Esophagus muscularis mucosa (tissue), 3 donors: ENCODE measurements around the gene BTN1A1.

Source experiments
- POLR2A ChIP-seq: fragments of 450-650 bp; IDR thresholded peaks from one replicate; pipeline ENCODE4 v1.6.1; 2017; ENCODE audit warnings: antibody characterized with exemption, moderate library complexity, mild to moderate bottlenecking, low read depth
- POLR2AphosphoS5 ChIP-seq, 2 donors: sonication (generic); formaldehyde crosslinking; IDR thresholded peaks; one replicate each; pipeline ENCODE4 v1.6.1; 2017; ENCODE audit warnings: antibody characterized with exemption in 2 of 2
- TF ChIP-seq, protein P1 (sequence below), 3 experiments: fragments of 200-600 bp in 2 of 3; fragments of 450-650 bp in 1 of 3; sonication (generic) in 2 of 3; IDR thresholded peaks; one replicate each; pipeline ENCODE4 v1.5.1; 2017 to 2019; ENCODE audit warnings: antibody characterized with exemption in 3 of 3, mild to moderate bottlenecking in 2 of 3, moderate library complexity in 1 of 3

- TF ChIP-seq, protein P1, sequence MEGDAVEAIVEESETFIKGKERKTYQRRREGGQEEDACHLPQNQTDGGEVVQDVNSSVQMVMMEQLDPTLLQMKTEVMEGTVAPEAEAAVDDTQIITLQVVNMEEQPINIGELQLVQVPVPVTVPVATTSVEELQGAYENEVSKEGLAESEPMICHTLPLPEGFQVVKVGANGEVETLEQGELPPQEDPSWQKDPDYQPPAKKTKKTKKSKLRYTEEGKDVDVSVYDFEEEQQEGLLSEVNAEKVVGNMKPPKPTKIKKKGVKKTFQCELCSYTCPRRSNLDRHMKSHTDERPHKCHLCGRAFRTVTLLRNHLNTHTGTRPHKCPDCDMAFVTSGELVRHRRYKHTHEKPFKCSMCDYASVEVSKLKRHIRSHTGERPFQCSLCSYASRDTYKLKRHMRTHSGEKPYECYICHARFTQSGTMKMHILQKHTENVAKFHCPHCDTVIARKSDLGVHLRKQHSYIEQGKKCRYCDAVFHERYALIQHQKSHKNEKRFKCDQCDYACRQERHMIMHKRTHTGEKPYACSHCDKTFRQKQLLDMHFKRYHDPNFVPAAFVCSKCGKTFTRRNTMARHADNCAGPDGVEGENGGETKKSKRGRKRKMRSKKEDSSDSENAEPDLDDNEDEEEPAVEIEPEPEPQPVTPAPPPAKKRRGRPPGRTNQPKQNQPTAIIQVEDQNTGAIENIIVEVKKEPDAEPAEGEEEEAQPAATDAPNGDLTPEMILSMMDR (IDR thresholded peaks at IDR 0.05), result no peak
- peak in 1 of 2 donors; percentile 38 for TF ChIP-seq POLR2AphosphoS5 (IDR thresholded peaks at IDR 0.05)
- TF ChIP-seq POLR2A, result no peak
These were observed 20.2 kb downstream of the BTN1A1 start for GRCh38 chr6:26520237-26520849.
